IMR-90 (cell line): ENCODE measurements around the gene COL28A1. TPM values are rescaled to one million over a fixed set of nuclear protein-coding genes. Genes with fewer than 3 reads are reported as not detected.

Experiments
- ATAC-seq: fragments of 200-7000 bp; cut with Tn5 transposase; 2 replicates; pipeline ENCODE4 v1.9.1; 2020; ENCODE audit warnings: low read depth, mild to moderate bottlenecking, moderate library complexity
- BruUV-seq: library from RNA; stranded (reverse); fragments of 400-500 nt; replicated peaks from 2 replicates; lab custom pipeline; 2021; lab: Mats Ljungman, UMichigan
- CTCF ChIA-PET: fragments of 300-600 bp; formaldehyde crosslinking; extraction: SDS; loops from one replicate; lab custom pipeline; 2021; ENCODE audit warnings: antibody characterized with exemption; lab: Yijun Ruan, JAX
- POLR2A ChIA-PET: fragments of 300-600 bp; sonication (Branson Sonifier 250); formaldehyde crosslinking; loops from one replicate; lab custom pipeline; 2022; ENCODE audit warnings: antibody characterized with exemption; ENCODE audit not compliant: unreplicated experiment; lab: Charles Lee
- DNase-seq: peaks from one replicate; pipeline ENCODE4 v3.0.0; 2013
- H2AFZ ChIP-seq: replicated peaks from 2 replicates; pipeline ENCODE3; 2013; ENCODE audit warnings: low read length, mild to moderate bottlenecking; ENCODE audit not compliant: poor library complexity
- H2AK5ac ChIP-seq: 2 replicates; pipeline ENCODE4 v1.6.1; 2013; ENCODE audit warnings: low read depth, low read length, inconsistent platforms
- H2AK9ac ChIP-seq: replicated peaks from 2 replicates; pipeline ENCODE3; 2013; ENCODE audit warnings: mild to moderate bottlenecking, low read depth, low read length, moderate library complexity; ENCODE audit not compliant: poor library complexity
- H2BK120ac ChIP-seq: 2 replicates; pipeline ENCODE4 v1.6.1; 2013; ENCODE audit warnings: low read depth, low read length, inconsistent platforms
- H2BK15ac ChIP-seq: 3 replicates; pipeline ENCODE4 v1.6.1; 2013; ENCODE audit warnings: low read depth, low read length, inconsistent platforms
- H2BK20ac ChIP-seq: 2 replicates; pipeline ENCODE4 v1.6.1; 2013; ENCODE audit warnings: low read depth, mild to moderate bottlenecking, inconsistent platforms, low read length, moderate library complexity
- H2BK5ac ChIP-seq: 2 replicates; pipeline ENCODE4 v1.6.1; 2013; ENCODE audit warnings: mild to moderate bottlenecking, low read depth, low read length, inconsistent platforms; ENCODE audit not compliant: poor library complexity, severe bottlenecking
- H3K14ac ChIP-seq: replicated peaks from 2 replicates; pipeline ENCODE4 v1.6.1; 2013; ENCODE audit warnings: low read depth, low read length, inconsistent platforms
- H3K18ac ChIP-seq: 2 replicates; pipeline ENCODE4 v1.6.1; 2013; ENCODE audit warnings: low read depth, low read length, control low read depth
- H3K23ac ChIP-seq: 2 replicates; pipeline ENCODE4 v1.6.1; 2013; ENCODE audit warnings: low read depth, low read length, inconsistent platforms
- H3K27ac ChIP-seq: 2 replicates; pipeline ENCODE4 v1.5.1; 2013; ENCODE audit warnings: mild to moderate bottlenecking, control low read depth, low read length; ENCODE audit not compliant: insufficient read depth
- H3K27me3 ChIP-seq: 2 replicates; pipeline ENCODE4 v1.6.1; 2013; ENCODE audit warnings: low read length; ENCODE audit not compliant: control insufficient read depth, insufficient read depth
- H3K36me3 ChIP-seq: 2 replicates; pipeline ENCODE4 v1.6.1; 2013; ENCODE audit warnings: low read length, mixed read lengths; ENCODE audit not compliant: control insufficient read depth, insufficient read depth
- H3K4ac ChIP-seq: 2 replicates; pipeline ENCODE4 v1.6.1; 2013; ENCODE audit warnings: low read depth, low read length, inconsistent platforms
- H3K4me1 ChIP-seq: 2 replicates; pipeline ENCODE4 v1.6.1; 2013; ENCODE audit warnings: low read length, mixed read lengths; ENCODE audit not compliant: control insufficient read depth, insufficient read depth
- H3K4me2 ChIP-seq: 2 replicates; pipeline ENCODE4 v1.6.1; 2013; ENCODE audit warnings: low read depth, mild to moderate bottlenecking, control low read depth, low read length, moderate library complexity
- H3K4me3 ChIP-seq: 2 replicates; pipeline ENCODE4 v1.5.1; 2013; ENCODE audit warnings: low read depth, mild to moderate bottlenecking, control low read depth, low read length, moderate library complexity; ENCODE audit not compliant: insufficient read depth
- H3K56ac ChIP-seq: 2 replicates; pipeline ENCODE4 v1.6.1; 2013; ENCODE audit warnings: low read length, inconsistent platforms; ENCODE audit not compliant: insufficient read depth; ENCODE audit errors: extremely low read depth
- H3K79me1 ChIP-seq, 2 experiments: 2 replicates each; pipeline ENCODE4 v1.6.1; 2013; ENCODE audit warnings: low read length in 2 of 2, inconsistent platforms in 1 of 2, low read depth in 1 of 2
- H3K9ac ChIP-seq: 2 replicates; pipeline ENCODE4 v1.6.1; 2013; ENCODE audit warnings: low read depth, low read length, control low read depth
- H3K9me1 ChIP-seq: 2 replicates; pipeline ENCODE4 v1.6.1; 2013; ENCODE audit warnings: low read length, inconsistent platforms; ENCODE audit not compliant: insufficient read depth
- H3K9me3 ChIP-seq: 2 replicates; pipeline ENCODE4 v1.6.1; 2013; ENCODE audit warnings: low read length; ENCODE audit not compliant: control insufficient read depth, insufficient read depth
- H4K20me1 ChIP-seq: 2 replicates; pipeline ENCODE4 v1.6.1; 2013; ENCODE audit warnings: low read length, inconsistent platforms; ENCODE audit not compliant: insufficient read depth
- H4K5ac ChIP-seq: 2 replicates; pipeline ENCODE4 v1.6.1; 2013; ENCODE audit warnings: mild to moderate bottlenecking, low read depth, low read length, control low read depth
- H4K8ac ChIP-seq, 2 experiments: 2 replicates each; pipeline ENCODE4 v1.6.1; 2013; ENCODE audit warnings: low read depth in 2 of 2, low read length in 2 of 2, control low read depth in 1 of 2, inconsistent platforms in 1 of 2
- H4K91ac ChIP-seq: 2 replicates; pipeline ENCODE4 v1.6.1; 2013; ENCODE audit warnings: low read depth, low read length, inconsistent platforms; ENCODE audit not compliant: insufficient read depth
- BHLHE40 ChIP-seq: fragments of 150-350 bp; IDR thresholded peaks from 2 replicates; pipeline ENCODE4 v1.6.1; 2016; ENCODE audit warnings: mild to moderate bottlenecking, low read depth, low read length
- CHD1 ChIP-seq: IDR thresholded peaks from 2 replicates; pipeline ENCODE4 v1.6.1; 2012; ENCODE audit warnings: low read depth, low read length, improper control_type of control experiment
- FOS ChIP-seq: fragments of 150-350 bp; IDR thresholded peaks from 2 replicates; pipeline ENCODE4 v1.6.1; 2016; ENCODE audit warnings: low read depth, low read length
- MAZ ChIP-seq: IDR thresholded peaks from 2 replicates; pipeline ENCODE4 v1.6.1; 2012; ENCODE audit warnings: low read depth, mild to moderate bottlenecking, low read length, improper control_type of control experiment, moderate library complexity, borderline replicate concordance
- MXI1 ChIP-seq: IDR thresholded peaks from 2 replicates; pipeline ENCODE4 v1.6.1; 2012; ENCODE audit warnings: low read depth, mild to moderate bottlenecking, low read length, moderate library complexity, borderline replicate concordance
- RAD21 ChIP-seq: IDR thresholded peaks from 2 replicates; pipeline ENCODE4 v1.6.1; 2012; ENCODE audit warnings: low read length, improper control_type of control experiment
- WGBS, 2 experiments: methylation state at CpG; one replicate each; pipeline versions ENCODE4 v1.1.5 to v1.1.7; 2013; ENCODE audit warnings: missing lambda C conversion rate in 2 of 2; ENCODE audit not compliant: insufficient read length in 1 of 2; ENCODE audit errors: extremely low coverage in 2 of 2; 5-methylcytosine and 5-hydroxymethylcytosine counted together
- dilution Hi-C: fragments of 300-500 bp; cut with HindIII; formaldehyde crosslinking; loops from one replicate; pipeline ENCODE4 v1.14.3; 2018; ENCODE audit warnings: low sequenced_read_pairs; ENCODE audit not compliant: unreplicated experiment
- in situ Hi-C: fragments of 300-500 bp; cut with MboI; formaldehyde crosslinking; loops from 3 replicates; pipeline ENCODE4 v1.14.3; 2019; ENCODE audit warnings: low sequenced_read_pairs, inconsistent platforms, mixed read lengths
- intact Hi-C: fragments of 100-400 bp; cut with micrococcal nuclease; formaldehyde crosslinking; loops from 2 replicates; pipeline ENCODE4 v1.10.0; 2022
- polyA plus RNA-seq, 3 experiments: library from polyadenylated mRNA; depleted of rRNA; stranded (reverse); fragments of >200 nt; gene quantifications; 2 replicates each; pipeline ENCODE4 v1.2.3, GENCODE V29; 2012; ENCODE audit warnings: low replicate concordance in 1 of 3
- total RNA-seq: library from RNA; depleted of rRNA; stranded (reverse); fragments of >200 nt; gene quantifications from 2 replicates; pipeline ENCODE4 v1.2.3, GENCODE V29; 2012

The COL28A1 gene
- total and polyA plus RNA-seq, 2 of the 4 experiments (the other 2 are of a cell fraction) = under 0.01 to 0.05 TPM

- no peak overlapping the region for H4K91ac ChIP-seq
- no peaks in the 10 kb centered on the region for H3K9me3 ChIP-seq
- H3K27ac ChIP-seq = no peak overlapping the region
- no peak for DNase-seq
- no peak overlapping the region for H3K4me3 ChIP-seq
- H4K8ac ChIP-seq = no peak overlapping the region
- POLR2A ChIA-PET = no interaction called here
- no peak overlapping the region for H3K23ac ChIP-seq
- no peaks in the 10 kb centered on the region for H3K36me3 ChIP-seq
- H3K9me1 ChIP-seq = no peaks in the 10 kb centered on the region
- dilution Hi-C loops (no loop called here), in situ Hi-C loops (no loop called here), intact Hi-C loops (no loop called here)
- no peak overlapping the region for H4K5ac ChIP-seq
- H4K20me1 ChIP-seq = no peaks in the 10 kb centered on the region
- no peak overlapping the region for H2BK15ac ChIP-seq
- no peaks in the 10 kb centered on the region for H3K27me3 ChIP-seq
- TF ChIP-seq FOS (no peak), CHD1 (no peak), MXI1 (no peak), RAD21 (no peak), MAZ (no peak), BHLHE40 (no peak)
- H3K14ac ChIP-seq = no peak overlapping the region
- BruUV-seq = no TSS peak
- H2BK20ac ChIP-seq = no peak overlapping the region
- 70% methylated on average over 2 of the region's 2 CpGs; no CpG with 5 or more reads in 1 of the 2 experiments for WGBS, 2 experiments
- H3K4me2 ChIP-seq = no peak overlapping the region
- no peaks in the 10 kb centered on the region for H3K4me1 ChIP-seq
- H3K56ac ChIP-seq = no peak overlapping the region
- no peak for ATAC-seq
- no peak overlapping the region for H2BK5ac ChIP-seq
- no peak overlapping the region for H3K18ac ChIP-seq
- no peak overlapping the region for H3K9ac ChIP-seq
- no peak overlapping the region for H3K4ac ChIP-seq
- H3K79me1 ChIP-seq = no peaks in the 10 kb centered on the region
- no peak overlapping the region for H2AFZ ChIP-seq
- no peak overlapping the region for H2AK5ac ChIP-seq
- no peak overlapping the region for H2AK9ac ChIP-seq
- CTCF ChIA-PET = no interaction called here
- H2BK120ac ChIP-seq = no peak overlapping the region
Observed at GRCh38 chr7:7370076-7370475, 165.6 kb downstream of the COL28A1 start.
